WI38 (cell line): ENCODE results near the gene KLHDC4.
A peak's percentile ranks its signal among the peaks of the same experiment; 100 is the strongest.
"Not testable (repeated sequence)": the region's sequence is repeated elsewhere in the genome, so short reads cannot be mapped to it uniquely, and the experiment has no call there.

ENCODE experiments used
- H3K4me3 ChIP-seq: 2 replicates; pipeline ENCODE4 v1.5.1; 2011; ENCODE audit warnings: low read depth, mild to moderate bottlenecking, control low read depth, low read length
- CTCF ChIP-seq: IDR thresholded peaks from 2 replicates; pipeline ENCODE4 v1.5.1; 2012; ENCODE audit warnings: low read depth, mild to moderate bottlenecking, control low read depth, low read length

The KLHDC4 gene

GRCh38 chr16:87782033-87782432 is 16.2 kb upstream of the KLHDC4 start:
- no peak for TF ChIP-seq CTCF
- H3K4me3 ChIP-seq: no peak overlapping the region

GRCh38 chr16:87780385-87780989 is 14.7 kb upstream of the KLHDC4 start:
- TF ChIP-seq CTCF: no peak
- no peak overlapping the region for H3K4me3 ChIP-seq

- peak; percentile 52 for TF ChIP-seq CTCF
- H3K4me3 ChIP-seq: no peak overlapping the region
These were observed 13.2 kb upstream of the KLHDC4 start for GRCh38 chr16:87778830-87779579.

- no peak for TF ChIP-seq CTCF
These were observed 12.7 kb upstream of the KLHDC4 start for GRCh38 chr16:87778476-87778829.

GRCh38 chr16:87773836-87774235 is 8.1 kb upstream of the KLHDC4 start:
- H3K4me3 ChIP-seq: not testable (repeated sequence)

More at GRCh38 chr16:87778476-87778829, 12.7 kb upstream of the KLHDC4 start:
- no peak overlapping the region for H3K4me3 ChIP-seq

- not testable (repeated sequence) for H3K4me3 ChIP-seq
These were observed 1.7 kb upstream of the KLHDC4 start for GRCh38 chr16:87767456-87767855.

GRCh38 chr16:87766485-87766797 is 655 bp upstream of the KLHDC4 start:
- TF ChIP-seq CTCF: no peak
- peak overlapping the region; percentile 84 for H3K4me3 ChIP-seq

- TF ChIP-seq CTCF: no peak
- H3K4me3 ChIP-seq: peak overlapping the region; percentile 84
These were observed 362 bp downstream of the KLHDC4 start for GRCh38 chr16:87765473-87765775.
